HepG2 (cell line): ENCODE measurements around the gene DDX39B. TPM values are rescaled to one million over a fixed set of nuclear protein-coding genes. Genes with fewer than 3 reads are reported as not detected.

Experiments
- AGO2 ChIP-seq: fragments of 200-400 bp; formaldehyde crosslinking; optimal IDR thresholded peaks from 2 replicates; pipeline ENCODE3; 2017; ENCODE audit warnings: mild to moderate bottlenecking, low read depth, low read length, moderate library complexity
- CBX1 ChIP-seq: IDR thresholded peaks from one replicate; pipeline ENCODE4 v1.6.1; 2016; ENCODE audit warnings: antibody characterized with exemption, low read depth
- HNRNPUL1 ChIP-seq: fragments of 200-400 bp; formaldehyde crosslinking; IDR thresholded peaks from 2 replicates; pipeline ENCODE4 v1.6.1; 2017; ENCODE audit warnings: low read depth, mild to moderate bottlenecking, low read length, moderate library complexity
- KDM4B ChIP-seq: sonication (generic); formaldehyde crosslinking; IDR thresholded peaks from 2 replicates; pipeline ENCODE4 v1.4.0; 2020; ENCODE audit warnings: missing genetic modification reagents
- KLF11 ChIP-seq: IDR thresholded peaks from 2 replicates; pipeline ENCODE4 v1.6.1; 2016; ENCODE audit warnings: missing compliant biosample characterization
- MAZ ChIP-seq, 2 experiments: sonication (generic) in 1 of 2; formaldehyde crosslinking in 1 of 2; IDR thresholded peaks; 2 replicates each; pipeline versions ENCODE4 v1.5.0 to v1.6.1; 2012 to 2020; ENCODE audit warnings: low read depth in 2 of 2, mild to moderate bottlenecking in 2 of 2, borderline replicate concordance in 1 of 2, improper control_type of control experiment in 1 of 2, low read length in 1 of 2, missing genetic modification reagents in 1 of 2, moderate library complexity in 1 of 2
- MED8 ChIP-seq: sonication (generic); formaldehyde crosslinking; IDR thresholded peaks from 2 replicates; pipeline ENCODE4 v1.8.1; 2023; ENCODE audit warnings: mild to moderate bottlenecking, missing genetic modification reagents; ENCODE audit not compliant: insufficient replicate concordance
- MZF1 ChIP-seq: sonication (generic); formaldehyde crosslinking; IDR thresholded peaks from 2 replicates; pipeline ENCODE4 v1.8.1; 2023; ENCODE audit warnings: mild to moderate bottlenecking, missing genetic modification reagents, borderline replicate concordance
- PAWR ChIP-seq: sonication (generic); formaldehyde crosslinking; IDR thresholded peaks from 2 replicates; pipeline ENCODE4 v1.4.0; 2020; ENCODE audit warnings: missing genetic modification reagents, mild to moderate bottlenecking, borderline replicate concordance
- TBX2 ChIP-seq: sonication (generic); formaldehyde crosslinking; IDR thresholded peaks from 2 replicates; pipeline ENCODE4 v1.5.0; 2020; ENCODE audit warnings: missing genetic modification reagents, mild to moderate bottlenecking, borderline replicate concordance
- TBX3 ChIP-seq: fragments of 450-650 bp; IDR thresholded peaks from 2 replicates; pipeline ENCODE4 v1.6.1; 2017; ENCODE audit warnings: antibody characterized with exemption, mild to moderate bottlenecking, inconsistent platforms, borderline replicate concordance
- ZFP62 ChIP-seq: sonication (generic); formaldehyde crosslinking; IDR thresholded peaks from 2 replicates; pipeline ENCODE4 v1.4.0; 2020; ENCODE audit warnings: missing genetic modification reagents
- ZMYM2 ChIP-seq: sonication (generic); formaldehyde crosslinking; IDR thresholded peaks from 2 replicates; pipeline ENCODE4 v1.8.0; 2022; ENCODE audit warnings: mild to moderate bottlenecking, missing genetic modification reagents
- ZNF124 ChIP-seq: sonication (generic); formaldehyde crosslinking; IDR thresholded peaks from 2 replicates; pipeline ENCODE4 v1.4.0; 2020; ENCODE audit warnings: missing genetic modification reagents
- polyA plus RNA-seq, 8 experiments: library from polyadenylated mRNA; depleted of rRNA in 3 of 8; stranded (reverse) in 7 of 8; unstranded in 1 of 8; fragments of >200 nt; fragmentation: Illumina TruSeq in 4 of 8; extraction: Trizol in 4 of 8; gene quantifications; 2 replicates each; pipeline versions ENCODE4 v1.2.1 to v1.2.3, GENCODE V29; 2011 to 2016; ENCODE audit warnings: low read depth in 4 of 8, missing spikeins in 1 of 8, mixed read lengths in 1 of 8; ENCODE audit not compliant: insufficient read depth in 1 of 8
- total RNA-seq, 5 experiments: library from RNA; depleted of rRNA; stranded (reverse); fragments of >200 nt; fragmentation: Illumina TruSeq; extraction: Trizol; gene quantifications; 2 replicates each; pipeline ENCODE4 v1.2.3, GENCODE V29; 2016; ENCODE audit warnings: low read depth in 1 of 5
- TF ChIP-seq, protein P1 (sequence below): sonication (generic); formaldehyde crosslinking; IDR thresholded peaks from one replicate; pipeline ENCODE4 v1.5.1; 2020; ENCODE audit warnings: mild to moderate bottlenecking, missing genetic modification reagents; ENCODE audit errors: not compliant biosample characterization
- TF ChIP-seq, protein P2 (sequence below): IDR thresholded peaks from 2 replicates; pipeline ENCODE4 v1.6.1; 2016; ENCODE audit warnings: missing genetic modification reagents, missing compliant biosample characterization
- TF ChIP-seq, protein P3 (sequence below): sonication (generic); formaldehyde crosslinking; IDR thresholded peaks from 2 replicates; pipeline ENCODE4 v1.4.0; 2020; ENCODE audit warnings: mild to moderate bottlenecking, missing genetic modification reagents, borderline replicate concordance
- TF ChIP-seq, protein P4 (sequence below): sonication (generic); formaldehyde crosslinking; IDR thresholded peaks from 2 replicates; pipeline ENCODE4 v1.5.0; 2020; ENCODE audit warnings: missing genetic modification reagents

DDX39B gene
- total and polyA plus RNA-seq, 2 of the 13 experiments (the other 11 are each of a cell fraction or from before 2014, with no cell fraction given), result 570 to 678 TPM

DNA sequence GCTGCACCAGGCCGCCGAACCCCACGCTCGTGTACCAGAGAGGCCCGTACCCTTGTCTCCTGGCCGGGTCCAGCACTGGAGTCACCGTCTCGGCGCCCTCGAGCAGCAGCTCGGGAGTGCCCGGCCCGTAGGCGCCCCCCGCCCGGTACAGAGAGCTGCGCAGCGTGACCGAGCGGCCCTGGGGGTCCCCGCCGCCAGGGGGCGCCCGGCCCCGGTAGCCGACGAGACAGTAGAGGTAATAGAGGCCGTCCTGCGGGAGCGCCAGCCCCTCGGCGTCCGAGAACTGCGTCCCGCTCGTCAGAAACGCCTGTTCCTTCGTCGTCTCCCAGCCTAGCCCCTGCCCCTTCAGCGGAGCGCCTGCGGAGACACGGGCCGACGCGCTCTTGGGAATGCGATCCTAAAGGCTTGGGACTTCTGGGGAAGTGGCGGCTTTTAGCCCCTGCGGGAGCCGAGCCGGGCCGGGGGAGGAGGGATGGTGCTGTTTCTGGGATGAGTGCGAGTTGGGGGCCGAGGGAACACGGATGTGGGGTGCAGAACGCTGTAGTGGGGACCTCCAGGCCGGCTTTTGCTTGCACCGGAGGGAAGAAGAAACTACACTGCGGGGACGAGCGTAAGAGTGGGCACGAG lies 39.1 kb upstream of the DDX39B start (continued):
- TF ChIP-seq, protein P1, sequence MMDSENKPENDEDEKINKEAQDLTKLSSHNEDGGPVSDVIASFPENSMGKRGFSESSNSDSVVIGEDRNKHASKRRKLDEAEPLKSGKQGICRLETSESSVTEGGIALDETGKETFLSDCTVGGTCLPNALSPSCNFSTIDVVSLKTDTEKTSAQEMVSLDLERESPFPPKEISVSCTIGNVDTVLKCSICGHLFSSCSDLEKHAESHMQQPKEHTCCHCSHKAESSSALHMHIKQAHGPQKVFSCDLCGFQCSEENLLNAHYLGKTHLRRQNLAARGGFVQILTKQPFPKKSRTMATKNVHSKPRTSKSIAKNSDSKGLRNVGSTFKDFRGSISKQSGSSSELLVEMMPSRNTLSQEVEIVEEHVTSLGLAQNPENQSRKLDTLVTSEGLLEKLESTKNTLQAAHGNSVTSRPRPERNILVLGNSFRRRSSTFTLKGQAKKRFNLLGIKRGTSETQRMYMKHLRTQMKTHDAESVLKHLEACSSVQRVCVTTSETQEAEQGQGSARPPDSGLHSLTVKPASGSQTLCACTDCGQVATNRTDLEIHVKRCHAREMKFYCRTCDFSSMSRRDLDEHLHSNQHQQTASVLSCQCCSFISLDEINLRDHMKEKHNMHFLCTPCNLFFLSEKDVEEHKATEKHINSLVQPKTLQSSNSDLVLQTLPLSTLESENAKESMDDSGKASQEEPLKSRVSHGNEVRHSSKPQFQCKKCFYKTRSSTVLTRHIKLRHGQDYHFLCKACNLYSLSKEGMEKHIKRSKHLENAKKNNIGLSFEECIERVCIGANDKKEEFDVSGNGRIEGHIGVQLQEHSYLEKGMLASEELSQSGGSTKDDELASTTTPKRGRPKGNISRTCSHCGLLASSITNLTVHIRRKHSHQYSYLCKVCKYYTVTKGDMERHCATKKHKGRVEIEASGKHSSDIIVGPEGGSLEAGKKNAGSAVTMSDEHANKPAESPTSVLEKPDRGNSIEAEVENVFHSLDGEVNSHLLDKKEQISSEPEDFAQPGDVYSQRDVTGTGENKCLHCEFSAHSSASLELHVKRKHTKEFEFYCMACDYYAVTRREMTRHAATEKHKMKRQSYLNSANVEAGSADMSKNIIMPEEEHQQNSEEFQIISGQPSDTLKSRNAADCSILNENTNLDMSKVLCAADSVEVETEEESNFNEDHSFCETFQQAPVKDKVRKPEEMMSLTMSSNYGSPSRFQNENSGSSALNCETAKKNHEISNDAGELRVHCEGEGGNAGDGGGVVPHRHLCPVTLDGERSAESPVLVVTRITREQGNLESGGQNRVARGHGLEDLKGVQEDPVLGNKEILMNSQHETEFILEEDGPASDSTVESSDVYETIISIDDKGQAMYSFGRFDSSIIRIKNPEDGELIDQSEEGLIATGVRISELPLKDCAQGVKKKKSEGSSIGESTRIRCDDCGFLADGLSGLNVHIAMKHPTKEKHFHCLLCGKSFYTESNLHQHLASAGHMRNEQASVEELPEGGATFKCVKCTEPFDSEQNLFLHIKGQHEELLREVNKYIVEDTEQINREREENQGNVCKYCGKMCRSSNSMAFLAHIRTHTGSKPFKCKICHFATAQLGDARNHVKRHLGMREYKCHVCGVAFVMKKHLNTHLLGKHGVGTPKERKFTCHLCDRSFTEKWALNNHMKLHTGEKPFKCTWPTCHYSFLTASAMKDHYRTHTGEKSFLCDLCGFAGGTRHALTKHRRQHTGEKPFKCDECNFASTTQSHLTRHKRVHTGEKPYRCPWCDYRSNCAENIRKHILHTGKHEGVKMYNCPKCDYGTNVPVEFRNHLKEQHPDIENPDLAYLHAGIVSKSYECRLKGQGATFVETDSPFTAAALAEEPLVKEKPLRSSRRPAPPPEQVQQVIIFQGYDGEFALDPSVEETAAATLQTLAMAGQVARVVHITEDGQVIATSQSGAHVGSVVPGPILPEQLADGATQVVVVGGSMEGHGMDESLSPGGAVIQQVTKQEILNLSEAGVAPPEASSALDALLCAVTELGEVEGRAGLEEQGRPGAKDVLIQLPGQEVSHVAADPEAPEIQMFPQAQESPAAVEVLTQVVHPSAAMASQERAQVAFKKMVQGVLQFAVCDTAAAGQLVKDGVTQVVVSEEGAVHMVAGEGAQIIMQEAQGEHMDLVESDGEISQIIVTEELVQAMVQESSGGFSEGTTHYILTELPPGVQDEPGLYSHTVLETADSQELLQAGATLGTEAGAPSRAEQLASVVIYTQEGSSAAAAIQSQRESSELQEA (CRISPR knock-in tag), result no peak
- TF ChIP-seq, protein P2, sequence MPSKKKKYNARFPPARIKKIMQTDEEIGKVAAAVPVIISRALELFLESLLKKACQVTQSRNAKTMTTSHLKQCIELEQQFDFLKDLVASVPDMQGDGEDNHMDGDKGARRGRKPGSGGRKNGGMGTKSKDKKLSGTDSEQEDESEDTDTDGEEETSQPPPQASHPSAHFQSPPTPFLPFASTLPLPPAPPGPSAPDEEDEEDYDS (CRISPR knock-in tag), result peak; percentile 65
- no peak for TF ChIP-seq ZFP62 (CRISPR knock-in tag)
- no peak for TF ChIP-seq ZNF124 (CRISPR knock-in tag)
- no peak for TF ChIP-seq MZF1 (CRISPR knock-in tag)
- peak; percentile 42 for TF ChIP-seq ZMYM2 (CRISPR knock-in tag)
- no peak for TF ChIP-seq AGO2
- 0 out of 2 replicates have a peak, but pooled peaks have one; percentile 18 for TF ChIP-seq KLF11 (CRISPR knock-in tag)
- peak; percentile 68 for TF ChIP-seq CBX1
- peak; percentile 68 for TF ChIP-seq TBX2 (CRISPR knock-in tag)
- peak; percentile 50 for TF ChIP-seq MED8 (CRISPR knock-in tag)
- TF ChIP-seq, protein P3, sequence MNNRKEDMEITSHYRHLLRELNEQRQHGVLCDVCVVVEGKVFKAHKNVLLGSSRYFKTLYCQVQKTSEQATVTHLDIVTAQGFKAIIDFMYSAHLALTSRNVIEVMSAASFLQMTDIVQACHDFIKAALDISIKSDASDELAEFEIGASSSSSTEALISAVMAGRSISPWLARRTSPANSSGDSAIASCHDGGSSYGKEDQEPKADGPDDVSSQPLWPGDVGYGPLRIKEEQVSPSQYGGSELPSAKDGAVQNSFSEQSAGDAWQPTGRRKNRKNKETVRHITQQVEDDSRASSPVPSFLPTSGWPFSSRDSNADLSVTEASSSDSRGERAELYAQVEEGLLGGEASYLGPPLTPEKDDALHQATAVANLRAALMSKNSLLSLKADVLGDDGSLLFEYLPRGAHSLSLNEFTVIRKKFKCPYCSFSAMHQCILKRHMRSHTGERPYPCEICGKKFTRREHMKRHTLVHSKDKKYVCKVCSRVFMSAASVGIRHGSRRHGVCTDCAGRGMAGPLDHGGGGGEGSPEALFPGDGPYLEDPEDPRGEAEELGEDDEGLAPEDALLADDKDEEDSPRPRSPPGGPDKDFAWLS, result 0 out of 2 replicates have a peak, but pooled peaks have one; percentile 73
- no peak for TF ChIP-seq MAZ (IDR thresholded peaks at IDR 0.05; ENCODE audit: borderline replicate concordance, low read depth, low read length)
- peak; percentile 85 for TF ChIP-seq MAZ (CRISPR knock-in tag; IDR thresholded peaks at IDR 0.05; ENCODE audit: low read depth)
- TF ChIP-seq HNRNPUL1, result no peak
- TF ChIP-seq KDM4B (CRISPR knock-in tag), result peak; percentile 81
- TF ChIP-seq, protein P4, sequence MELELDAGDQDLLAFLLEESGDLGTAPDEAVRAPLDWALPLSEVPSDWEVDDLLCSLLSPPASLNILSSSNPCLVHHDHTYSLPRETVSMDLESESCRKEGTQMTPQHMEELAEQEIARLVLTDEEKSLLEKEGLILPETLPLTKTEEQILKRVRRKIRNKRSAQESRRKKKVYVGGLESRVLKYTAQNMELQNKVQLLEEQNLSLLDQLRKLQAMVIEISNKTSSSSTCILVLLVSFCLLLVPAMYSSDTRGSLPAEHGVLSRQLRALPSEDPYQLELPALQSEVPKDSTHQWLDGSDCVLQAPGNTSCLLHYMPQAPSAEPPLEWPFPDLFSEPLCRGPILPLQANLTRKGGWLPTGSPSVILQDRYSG (CRISPR knock-in tag), result no peak
- TF ChIP-seq TBX3, result no peak
- no peak for TF ChIP-seq PAWR
